HCT116 (cell line): ENCODE data around the gene ITPKA. TPM values are rescaled to one million over a fixed set of nuclear protein-coding genes. Genes with fewer than 3 reads are reported as not detected.

Experiments
- ATAC-seq: fragments of 200-7000 bp; cut with Tn5 transposase; 2 replicates; pipeline ENCODE4 v1.9.1; 2020; ENCODE audit warnings: mild to moderate bottlenecking, moderate library complexity
- BruUV-seq: library from RNA; stranded (reverse); fragments of 400-500 nt; replicated peaks from 2 replicates; lab custom pipeline; 2021; lab: Mats Ljungman, UMichigan
- CTCF ChIA-PET: fragments of 300-600 bp; sonication (Branson Sonifier 250); formaldehyde crosslinking; loops from one replicate; lab custom pipeline; 2021; ENCODE audit warnings: antibody characterized with exemption; lab: Charles Lee
- POLR2A ChIA-PET: fragments of 300-600, 350-600 bp; sonication (Branson Sonifier 250); formaldehyde crosslinking; loops from one replicate; lab custom pipeline; 2021; ENCODE audit warnings: antibody characterized with exemption; lab: Charles Lee
- RAD21 ChIA-PET, 2 experiments: fragments of 300-600 bp; sonication (Branson Sonifier 250); formaldehyde crosslinking; loops; one replicate each; lab custom pipeline; 2023; ENCODE audit warnings: low total read pairs in 2 of 2; ENCODE audit not compliant: uncharacterized antibody in 2 of 2, unreplicated experiment in 2 of 2, low non-redundant PET in 1 of 2; lab: Charles Lee
- DNase-seq: peaks from one replicate; pipeline ENCODE4 v3.0.0-alpha.2; 2010; ENCODE audit warnings: low read depth, low spot score
- H2AFZ ChIP-seq: fragments of 200-600 bp; shearing (Covaris generic), sonication (generic); 2 replicates; pipeline ENCODE4 v1.6.1; 2017; ENCODE audit warnings: low read depth, mixed run types, mixed read lengths, antibody characterized with exemption, low read length; ENCODE audit not compliant: poor library complexity, severe bottlenecking
- H3K27ac ChIP-seq: 2 replicates; pipeline ENCODE4 v1.5.1; 2012; ENCODE audit warnings: low read depth, low read length
- H3K27me3 ChIP-seq: fragments of 200-600 bp; sonication (generic); 2 replicates; pipeline ENCODE4 v1.6.1; 2016; ENCODE audit warnings: mixed run types, low read length, mixed read lengths; ENCODE audit not compliant: insufficient read depth
- H3K36me3 ChIP-seq, 2 experiments: fragments of 200-500 bp in 1 of 2; fragments of 200-600 bp in 1 of 2; sonication (Bioruptor generic) in 1 of 2; sonication (generic) in 1 of 2; 2 replicates each; pipeline versions ENCODE4 v1.5.1 to v1.6.1; 2014 to 2016; ENCODE audit warnings: low read length in 2 of 2, inconsistent platforms in 1 of 2, mixed read lengths in 1 of 2, mixed run types in 1 of 2; ENCODE audit not compliant: insufficient read depth in 2 of 2, control insufficient read depth in 1 of 2
- H3K4me1 ChIP-seq, 2 experiments: fragments of 200-600 bp in 1 of 2; sonication (generic) in 1 of 2; 2 replicates each; pipeline versions ENCODE4 v1.5.1 to v1.6.1; 2012 to 2017; ENCODE audit warnings: low read length in 2 of 2, inconsistent platforms in 1 of 2, mild to moderate bottlenecking in 1 of 2, mixed read lengths in 1 of 2, mixed run types in 1 of 2, moderate library complexity in 1 of 2; ENCODE audit not compliant: insufficient read depth in 2 of 2, control insufficient read depth in 1 of 2
- H3K4me2 ChIP-seq: fragments of 200-600 bp; sonication (generic); 2 replicates; pipeline ENCODE4 v1.6.1; 2017; ENCODE audit warnings: mixed run types, low read length, mixed read lengths
- H3K4me3 ChIP-seq, 2 experiments: fragments of 200-600 bp in 1 of 2; sonication (generic) in 1 of 2; replicated peaks in 1 of 2; 2 replicates each; pipeline ENCODE4 v1.5.1; 2011 to 2016; ENCODE audit warnings: low read length in 2 of 2, control low read depth in 1 of 2, low read depth in 1 of 2, mild to moderate bottlenecking in 1 of 2, mixed read lengths in 1 of 2, mixed run types in 1 of 2
- H3K79me2 ChIP-seq: fragments of 200-600 bp; sonication (generic); 2 replicates; pipeline ENCODE4 v1.6.1; 2017; ENCODE audit warnings: mild to moderate bottlenecking, mixed run types, low read length, moderate library complexity, mixed read lengths; ENCODE audit not compliant: insufficient read depth
- H3K9ac ChIP-seq: fragments of 200-600 bp; sonication (generic); 2 replicates; pipeline ENCODE4 v1.6.1; 2016; ENCODE audit warnings: low read length, mixed read lengths
- H3K9me2 ChIP-seq: fragments of 200-600 bp; sonication (generic), shearing (Covaris generic); 2 replicates; pipeline ENCODE4 v1.6.1; 2017; ENCODE audit warnings: mixed run types, mild to moderate bottlenecking, moderate library complexity; ENCODE audit not compliant: insufficient read depth
- H3K9me3 ChIP-seq, 2 experiments: fragments of 200-500 bp in 1 of 2; fragments of 200-600 bp in 1 of 2; sonication (Bioruptor generic) in 1 of 2; sonication (generic) in 1 of 2; 2 replicates each; pipeline ENCODE4 v1.6.1; 2014 to 2017; ENCODE audit warnings: low read length in 2 of 2, mixed read lengths in 2 of 2, inconsistent platforms in 1 of 2, low read depth in 1 of 2, mild to moderate bottlenecking in 1 of 2, mixed run types in 1 of 2, moderate library complexity in 1 of 2; ENCODE audit not compliant: control insufficient read depth in 1 of 2, insufficient read depth in 1 of 2
- H4K20me1 ChIP-seq: fragments of 200-600 bp; sonication (generic), shearing (Covaris generic); 2 replicates; pipeline ENCODE4 v1.6.1; 2017; ENCODE audit warnings: mixed run types, mild to moderate bottlenecking, moderate library complexity; ENCODE audit not compliant: insufficient read depth
- CBX3 ChIP-seq: IDR thresholded peaks from 2 replicates; pipeline ENCODE4 v1.6.1; 2012; ENCODE audit warnings: low read depth
- CEBPB ChIP-seq: IDR thresholded peaks from 2 replicates; pipeline ENCODE4 v1.6.1; 2012; ENCODE audit warnings: low read depth
- EGR1 ChIP-seq: IDR thresholded peaks from 2 replicates; pipeline ENCODE4 v1.6.1; 2012; ENCODE audit warnings: low read depth
- ELF1 ChIP-seq: IDR thresholded peaks from 2 replicates; pipeline ENCODE4 v1.6.1; 2012; ENCODE audit warnings: low read depth, borderline replicate concordance
- EZH2phosphoT487 ChIP-seq: fragments of 200-600 bp; IDR thresholded peaks from 2 replicates; pipeline ENCODE4 v1.6.1; 2018; ENCODE audit warnings: antibody characterized with exemption, borderline replicate concordance
- POLR2A ChIP-seq: IDR thresholded peaks from 2 replicates; pipeline ENCODE4 v1.7.0; 2011; ENCODE audit warnings: borderline replicate concordance; ENCODE audit not compliant: insufficient read depth, insufficient read length; ENCODE audit errors: extremely low read depth
- RAD21 ChIP-seq: IDR thresholded peaks from 2 replicates; pipeline ENCODE4 v1.6.1; 2012; ENCODE audit warnings: low read depth, mild to moderate bottlenecking
- SIN3A ChIP-seq: IDR thresholded peaks from 2 replicates; pipeline ENCODE4 v1.6.1; 2012; ENCODE audit warnings: low read depth
- SP1 ChIP-seq: IDR thresholded peaks from 2 replicates; pipeline ENCODE4 v1.6.1; 2012; ENCODE audit warnings: low read depth
- SRF ChIP-seq: IDR thresholded peaks from 2 replicates; pipeline ENCODE4 v1.6.1; 2012; ENCODE audit warnings: low read depth
- TCF7L2 ChIP-seq: IDR thresholded peaks from 2 replicates; pipeline ENCODE4 v1.7.0; 2011; ENCODE audit warnings: borderline replicate concordance, inconsistent platforms; ENCODE audit not compliant: insufficient read depth, insufficient read length; ENCODE audit errors: extremely low read depth
- YY1 ChIP-seq: IDR thresholded peaks from 2 replicates; pipeline ENCODE4 v1.6.1; 2011; ENCODE audit warnings: low read length, low read depth, moderate library complexity, mild to moderate bottlenecking; ENCODE audit not compliant: insufficient replicate concordance; ENCODE audit errors: extremely low read depth
- ZFX ChIP-seq: fragments of 450-650 bp; IDR thresholded peaks from 2 replicates; pipeline ENCODE4 v1.6.1; 2017
- ZNF274 ChIP-seq: fragments of 200-500 bp; sonication (Bioruptor generic); IDR thresholded peaks from 2 replicates; pipeline ENCODE4 v1.6.1; 2014; ENCODE audit warnings: mild to moderate bottlenecking, low read depth, low read length, inconsistent platforms
- intact Hi-C: fragments of 100-400 bp; cut with micrococcal nuclease; formaldehyde crosslinking; loops from 2 replicates; pipeline ENCODE4 v1.10.0; 2022
- total RNA-seq: library from RNA; stranded (reverse); gene quantifications from one replicate; pipeline ENCODE4 v1.2.1, GENCODE V29; 2021; ENCODE audit not compliant: unreplicated experiment
- TF ChIP-seq, protein P1 (sequence below): IDR thresholded peaks from 2 replicates; pipeline ENCODE4 v1.6.1; 2011; ENCODE audit warnings: mild to moderate bottlenecking, low read length, moderate library complexity; ENCODE audit not compliant: insufficient replicate concordance; ENCODE audit errors: extremely low read depth
- TF ChIP-seq, protein P2 (sequence below): IDR thresholded peaks from 2 replicates; pipeline ENCODE4 v1.6.1; 2012
- TF ChIP-seq, protein P3 (sequence below): IDR thresholded peaks from 2 replicates; pipeline ENCODE4 v1.6.1; 2012; ENCODE audit warnings: low read depth
- TF ChIP-seq, protein P4 (sequence below), 3 experiments: fragments of 200-600 bp in 1 of 3; sonication (generic) in 1 of 3; IDR thresholded peaks in 2 of 3; conservative IDR thresholded peaks in 1 of 3; 2 replicates each; pipeline ENCODE4 v1.5.1; 2012 to 2017; ENCODE audit warnings: low read depth in 2 of 3, low read length in 2 of 3, antibody characterized with exemption in 1 of 3, borderline replicate concordance in 1 of 3, control low read depth in 1 of 3, mild to moderate bottlenecking in 1 of 3, mixed read lengths in 1 of 3, mixed run types in 1 of 3, moderate library complexity in 1 of 3; ENCODE audit not compliant: insufficient read depth in 1 of 3
- TF ChIP-seq, protein P5 (sequence below): IDR thresholded peaks from 2 replicates; pipeline ENCODE4 v1.6.1; 2012

The ITPKA gene
- total RNA-seq, 1 experiment from 2014 or later: 10.8 TPM

DNA sequence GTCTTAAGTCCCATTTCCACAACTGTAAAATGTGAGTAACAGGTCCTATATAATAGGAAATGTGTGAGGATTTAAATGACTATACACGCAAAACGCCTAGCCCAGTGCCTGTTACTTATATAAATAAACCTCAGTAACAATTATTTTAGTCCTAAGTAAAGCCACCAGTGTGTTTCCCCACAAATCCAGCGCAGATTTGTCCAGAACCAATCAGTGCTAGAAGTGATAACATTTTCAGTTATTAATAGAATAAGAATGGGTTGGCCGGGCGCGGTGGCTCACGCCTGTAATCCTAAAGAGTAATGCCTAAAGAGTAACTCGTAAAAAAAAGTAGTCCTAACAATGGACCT lies 49.8 kb downstream of the ITPKA start:
- ATAC-seq (no peak), DNase-seq (no peak)
- Histone ChIP-seq H4K20me1 (no peaks in the 10 kb centered on the region), H3K4me3 (peak overlapping the region; percentile 97 to 98), H3K27me3 (no peaks in the 10 kb centered on the region), H3K36me3 (no peaks in the 10 kb centered on the region), H3K9me3 (no peaks in the 10 kb centered on the region), H3K9ac (peak overlapping the region; percentile 88), H3K4me2 (peak overlapping the region; percentile 86), H3K9me2 (no peaks in the 10 kb centered on the region), H3K27ac (peak overlapping the region; percentile 75), H2AFZ (no peak overlapping the region), H3K79me2 (peaks cover 22% of the 10 kb centered on the region; the same call in 1 of the 2 replicates), H3K4me1 (peaks cover 7 to 28% of the 10 kb centered on the region in 2 experiments)
- TF ChIP-seq, protein P1, sequence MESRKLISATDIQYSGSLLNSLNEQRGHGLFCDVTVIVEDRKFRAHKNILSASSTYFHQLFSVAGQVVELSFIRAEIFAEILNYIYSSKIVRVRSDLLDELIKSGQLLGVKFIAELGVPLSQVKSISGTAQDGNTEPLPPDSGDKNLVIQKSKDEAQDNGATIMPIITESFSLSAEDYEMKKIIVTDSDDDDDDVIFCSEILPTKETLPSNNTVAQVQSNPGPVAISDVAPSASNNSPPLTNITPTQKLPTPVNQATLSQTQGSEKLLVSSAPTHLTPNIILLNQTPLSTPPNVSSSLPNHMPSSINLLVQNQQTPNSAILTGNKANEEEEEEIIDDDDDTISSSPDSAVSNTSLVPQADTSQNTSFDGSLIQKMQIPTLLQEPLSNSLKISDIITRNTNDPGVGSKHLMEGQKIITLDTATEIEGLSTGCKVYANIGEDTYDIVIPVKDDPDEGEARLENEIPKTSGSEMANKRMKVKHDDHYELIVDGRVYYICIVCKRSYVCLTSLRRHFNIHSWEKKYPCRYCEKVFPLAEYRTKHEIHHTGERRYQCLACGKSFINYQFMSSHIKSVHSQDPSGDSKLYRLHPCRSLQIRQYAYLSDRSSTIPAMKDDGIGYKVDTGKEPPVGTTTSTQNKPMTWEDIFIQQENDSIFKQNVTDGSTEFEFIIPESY: no peak
- TF ChIP-seq SRF (no peak), ZNF274 (no peak), ELF1 (no peak), EZH2phosphoT487 (no peak), CBX3 (no peak), TCF7L2 (no peak), ZFX (no peak), RAD21 (no peak), SP1 (no peak), YY1 (no peak), CEBPB (no peak), SIN3A (no peak), EGR1 (no peak), POLR2A (no peak)
- TF ChIP-seq, protein P2, sequence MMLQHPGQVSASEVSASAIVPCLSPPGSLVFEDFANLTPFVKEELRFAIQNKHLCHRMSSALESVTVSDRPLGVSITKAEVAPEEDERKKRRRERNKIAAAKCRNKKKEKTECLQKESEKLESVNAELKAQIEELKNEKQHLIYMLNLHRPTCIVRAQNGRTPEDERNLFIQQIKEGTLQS: no peak
- TF ChIP-seq, protein P3, sequence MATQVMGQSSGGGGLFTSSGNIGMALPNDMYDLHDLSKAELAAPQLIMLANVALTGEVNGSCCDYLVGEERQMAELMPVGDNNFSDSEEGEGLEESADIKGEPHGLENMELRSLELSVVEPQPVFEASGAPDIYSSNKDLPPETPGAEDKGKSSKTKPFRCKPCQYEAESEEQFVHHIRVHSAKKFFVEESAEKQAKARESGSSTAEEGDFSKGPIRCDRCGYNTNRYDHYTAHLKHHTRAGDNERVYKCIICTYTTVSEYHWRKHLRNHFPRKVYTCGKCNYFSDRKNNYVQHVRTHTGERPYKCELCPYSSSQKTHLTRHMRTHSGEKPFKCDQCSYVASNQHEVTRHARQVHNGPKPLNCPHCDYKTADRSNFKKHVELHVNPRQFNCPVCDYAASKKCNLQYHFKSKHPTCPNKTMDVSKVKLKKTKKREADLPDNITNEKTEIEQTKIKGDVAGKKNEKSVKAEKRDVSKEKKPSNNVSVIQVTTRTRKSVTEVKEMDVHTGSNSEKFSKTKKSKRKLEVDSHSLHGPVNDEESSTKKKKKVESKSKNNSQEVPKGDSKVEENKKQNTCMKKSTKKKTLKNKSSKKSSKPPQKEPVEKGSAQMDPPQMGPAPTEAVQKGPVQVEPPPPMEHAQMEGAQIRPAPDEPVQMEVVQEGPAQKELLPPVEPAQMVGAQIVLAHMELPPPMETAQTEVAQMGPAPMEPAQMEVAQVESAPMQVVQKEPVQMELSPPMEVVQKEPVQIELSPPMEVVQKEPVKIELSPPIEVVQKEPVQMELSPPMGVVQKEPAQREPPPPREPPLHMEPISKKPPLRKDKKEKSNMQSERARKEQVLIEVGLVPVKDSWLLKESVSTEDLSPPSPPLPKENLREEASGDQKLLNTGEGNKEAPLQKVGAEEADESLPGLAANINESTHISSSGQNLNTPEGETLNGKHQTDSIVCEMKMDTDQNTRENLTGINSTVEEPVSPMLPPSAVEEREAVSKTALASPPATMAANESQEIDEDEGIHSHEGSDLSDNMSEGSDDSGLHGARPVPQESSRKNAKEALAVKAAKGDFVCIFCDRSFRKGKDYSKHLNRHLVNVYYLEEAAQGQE: no peak
- TF ChIP-seq, protein P4, sequence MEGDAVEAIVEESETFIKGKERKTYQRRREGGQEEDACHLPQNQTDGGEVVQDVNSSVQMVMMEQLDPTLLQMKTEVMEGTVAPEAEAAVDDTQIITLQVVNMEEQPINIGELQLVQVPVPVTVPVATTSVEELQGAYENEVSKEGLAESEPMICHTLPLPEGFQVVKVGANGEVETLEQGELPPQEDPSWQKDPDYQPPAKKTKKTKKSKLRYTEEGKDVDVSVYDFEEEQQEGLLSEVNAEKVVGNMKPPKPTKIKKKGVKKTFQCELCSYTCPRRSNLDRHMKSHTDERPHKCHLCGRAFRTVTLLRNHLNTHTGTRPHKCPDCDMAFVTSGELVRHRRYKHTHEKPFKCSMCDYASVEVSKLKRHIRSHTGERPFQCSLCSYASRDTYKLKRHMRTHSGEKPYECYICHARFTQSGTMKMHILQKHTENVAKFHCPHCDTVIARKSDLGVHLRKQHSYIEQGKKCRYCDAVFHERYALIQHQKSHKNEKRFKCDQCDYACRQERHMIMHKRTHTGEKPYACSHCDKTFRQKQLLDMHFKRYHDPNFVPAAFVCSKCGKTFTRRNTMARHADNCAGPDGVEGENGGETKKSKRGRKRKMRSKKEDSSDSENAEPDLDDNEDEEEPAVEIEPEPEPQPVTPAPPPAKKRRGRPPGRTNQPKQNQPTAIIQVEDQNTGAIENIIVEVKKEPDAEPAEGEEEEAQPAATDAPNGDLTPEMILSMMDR (IDR thresholded peaks at IDR 0.05 in 2 of 3, conservative IDR thresholded peaks at IDR 0.05 in 1 of 3; ENCODE audit: borderline replicate concordance in 1 of 3, insufficient read depth in 1 of 3, low read depth in 2 of 3, low read length in 2 of 3): no peak
- TF ChIP-seq, protein P5, sequence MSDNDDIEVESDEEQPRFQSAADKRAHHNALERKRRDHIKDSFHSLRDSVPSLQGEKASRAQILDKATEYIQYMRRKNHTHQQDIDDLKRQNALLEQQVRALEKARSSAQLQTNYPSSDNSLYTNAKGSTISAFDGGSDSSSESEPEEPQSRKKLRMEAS: no peak
- no TSS peak for BruUV-seq
- ChIA-PET RAD21 (interaction anchor here in 1 of 2 experiments (0.7 kb wide), 1 partner anchor 118 kb away, joined by 4 read pairs; no protein-coding TSS in a partner anchor), POLR2A (interaction anchor here (0.7 to 1.4 kb wide), 7 partner anchors 15 to 536 kb away, joined by 3 to 6 read pairs (median 4); partner anchors contain the start of genes LTK and TYRO3), CTCF (interaction anchor here (1.7 kb wide), 1 partner anchor 14 kb away, joined by 8 read pairs; no protein-coding TSS in a partner anchor)
- intact Hi-C loops: no loop called here
